Tibial nerve (tissue), 4 donors: Measurements from ENCODE around the gene C14orf93. TPM values are rescaled to one million over a fixed set of nuclear protein-coding genes. Genes with fewer than 3 reads are reported as not detected.
"Not testable (repeated sequence)": the region's sequence is repeated elsewhere in the genome, so short reads cannot be mapped to it uniquely, and the experiment has no call there.

ENCODE experiments used
- DNase-seq, 2 donors: peaks; one replicate each; pipeline ENCODE4 v3.0.0-alpha.2; 2019; ENCODE audit warnings: low spot score in 2 of 2
- H3K27ac ChIP-seq, 4 donors: fragments of 200-600 bp; sonication (generic) in 3 of 4; one replicate each; pipeline ENCODE4 v1.5.1; 2017 to 2019; ENCODE audit warnings: mild to moderate bottlenecking in 1 of 4
- H3K27me3 ChIP-seq, 2 donors: fragments of 200-600 bp; sonication (generic) in 1 of 2; one replicate each; pipeline versions ENCODE4 v1.5.1 to v1.6.0; 2017 to 2019
- H3K36me3 ChIP-seq, 3 donors: fragments of 200-600 bp; sonication (generic); one replicate each; pipeline ENCODE4 v1.5.1; 2018 to 2019
- H3K4me1 ChIP-seq, 4 donors: fragments of 200-600 bp; sonication (generic) in 3 of 4; one replicate each; pipeline ENCODE4 v1.5.1; 2017 to 2019
- H3K4me3 ChIP-seq, 4 donors: fragments of 200-600 bp; sonication (generic) in 3 of 4; one replicate each; pipeline ENCODE4 v1.5.1; 2017 to 2019; ENCODE audit warnings: mild to moderate bottlenecking in 1 of 4, moderate library complexity in 1 of 4
- H3K9me3 ChIP-seq, 4 donors: fragments of 200-600 bp; sonication (generic) in 3 of 4; one replicate each; pipeline ENCODE4 v1.5.1; 2017 to 2019
- CTCF ChIP-seq, 5 experiments: fragments of 200-600 bp in 3 of 5; fragments of 450-650 bp in 2 of 5; sonication (generic) in 3 of 5; IDR thresholded peaks; one replicate each; pipeline ENCODE4 v1.5.1; 2016 to 2019; ENCODE audit warnings: antibody characterized with exemption in 5 of 5, mild to moderate bottlenecking in 3 of 5, moderate library complexity in 2 of 5
- EP300 ChIP-seq, 2 donors: sonication (generic); formaldehyde crosslinking; IDR thresholded peaks; one replicate each; pipeline ENCODE4 v1.6.1; 2017; ENCODE audit warnings: antibody characterized with exemption in 2 of 2, mild to moderate bottlenecking in 1 of 2
- POLR2A ChIP-seq, 2 donors: fragments of 450-650 bp; IDR thresholded peaks; one replicate each; pipeline ENCODE4 v1.6.1; 2017; ENCODE audit warnings: antibody characterized with exemption in 2 of 2, mild to moderate bottlenecking in 2 of 2, moderate library complexity in 2 of 2
- WGBS, 2 donors: methylation state at CpG; one replicate each; pipeline ENCODE4 v1.1.5; 2018; 5-methylcytosine and 5-hydroxymethylcytosine counted together
- total RNA-seq, 4 donors: library from RNA; depleted of rRNA; stranded (reverse); fragments of >200 nt; gene quantifications; one replicate each; pipeline ENCODE4 v1.1.0, GENCODE V29; 2016

The C14orf93 gene
- total RNA-seq, 4 donors from 2014 or later: 8.4 to 18.6 (median 9.5) TPM

GRCh38 chr14:22962061-22962676, 47.8 kb downstream of the C14orf93 start:
- 79 to 85% methylated on average over 6 of the region's 6 CpGs for WGBS, 2 donors
- TF ChIP-seq EP300 (IDR thresholded peaks at IDR 0.05) (no peak), CTCF (IDR thresholded peaks at IDR 0.05) (no peak), POLR2A (IDR thresholded peaks at IDR 0.05) (no peak)
- DNase-seq: no peak
- H3K9me3 ChIP-seq: no peaks in the 10 kb centered on the region
- H3K27ac ChIP-seq: no peak overlapping the region
- H3K36me3 ChIP-seq: no peaks in the 10 kb centered on the region
- peaks cover 0 to 6% (median 3%) of the 10 kb centered on the region in 4 donors for H3K4me1 ChIP-seq
- no peaks in the 10 kb centered on the region for H3K27me3 ChIP-seq
- H3K4me3 ChIP-seq: no peak overlapping the region

GRCh38 chr14:22955702-22956569, 54.0 kb downstream of the C14orf93 start:
- TF ChIP-seq POLR2A (IDR thresholded peaks at IDR 0.05) (no peak), EP300 (IDR thresholded peaks at IDR 0.05) (no peak)
- no peak for DNase-seq
- H3K36me3 ChIP-seq: peaks cover 0 to 26% (median 4%) of the 10 kb centered on the region in 3 donors
- H3K27me3 ChIP-seq: no peaks in the 10 kb centered on the region
- H3K4me1 ChIP-seq: peaks cover 0 to 20% (median 6%) of the 10 kb centered on the region in 4 donors
- no peaks in the 10 kb centered on the region for H3K9me3 ChIP-seq
- H3K4me3 ChIP-seq: peak overlapping the region; percentile 55 to 81 (median 79)
- 15 to 16% methylated on average over 19 of the region's 19 CpGs for WGBS, 2 donors
- H3K27ac ChIP-seq: peak overlapping the region; percentile 54 to 99 (median 90)

- no peak overlapping the region for H3K27ac ChIP-seq
- H3K9me3 ChIP-seq: no peaks in the 10 kb centered on the region
- peaks cover 0 to 58% (median 4%) of the 10 kb centered on the region in 3 donors for H3K36me3 ChIP-seq
- no peak overlapping the region for H3K4me3 ChIP-seq
- DNase-seq: no peak
- 90 to 100% methylated on average over 1 of the region's 1 CpG for WGBS, 2 donors
- no peaks in the 10 kb centered on the region for H3K27me3 ChIP-seq
- no peak for TF ChIP-seq CTCF (IDR thresholded peaks at IDR 0.05)
- no peak for TF ChIP-seq POLR2A (IDR thresholded peaks at IDR 0.05)
- H3K4me1 ChIP-seq: peaks cover 0 to 17% (median 4%) of the 10 kb centered on the region in 4 donors
Measured at GRCh38 chr14:22952418-22952817, 57.5 kb downstream of the C14orf93 start.

- Histone ChIP-seq H3K36me3 (peaks cover 0 to 64% (median 4%) of the 10 kb centered on the region in 3 donors), H3K4me1 (peaks cover 0 to 15% (median 4%) of the 10 kb centered on the region in 4 donors)
- H3K9me3 ChIP-seq, H3K27ac ChIP-seq, H3K4me3 ChIP-seq, H3K27me3 ChIP-seq, DNase-seq: not testable (repeated sequence)
- 91% methylated on average over 8 of the region's 8 CpGs for WGBS, 2 donors
Measured at GRCh38 chr14:22951795-22952194, 58.1 kb downstream of the C14orf93 start.

GRCh38 chr14:22945642-22946041, 64.3 kb downstream of the C14orf93 start:
- no peak for DNase-seq
- TF ChIP-seq POLR2A (IDR thresholded peaks at IDR 0.05) (no peak), EP300 (IDR thresholded peaks at IDR 0.05) (no peak), CTCF (IDR thresholded peaks at IDR 0.05) (no peak)
- H3K27me3 ChIP-seq: no peaks in the 10 kb centered on the region

GRCh38 chr14:22939684-22940083, 70.3 kb downstream of the C14orf93 start:
- Histone ChIP-seq H3K4me1 (no peaks in the 10 kb centered on the region), H3K36me3 (peaks cover 0 to 58% (median 0%) of the 10 kb centered on the region in 3 donors), H3K27me3 (no peaks in the 10 kb centered on the region), H3K27ac (no peak overlapping the region), H3K9me3 (no peaks in the 10 kb centered on the region), H3K4me3 (no peak overlapping the region)
- no peak for TF ChIP-seq CTCF (IDR thresholded peaks at IDR 0.05)
- no peak for TF ChIP-seq EP300 (IDR thresholded peaks at IDR 0.05)
- TF ChIP-seq POLR2A (IDR thresholded peaks at IDR 0.05): no peak
- 80 to 90% methylated on average over 4 of the region's 4 CpGs for WGBS, 2 donors
- DNase-seq: no peak

More at GRCh38 chr14:22945642-22946041, 64.3 kb downstream of the C14orf93 start:
- no peaks in the 10 kb centered on the region for H3K9me3 ChIP-seq
- WGBS, 2 donors: 91 to 100% methylated on average over 3 of the region's 3 CpGs
- no peaks in the 10 kb centered on the region for H3K4me1 ChIP-seq
- H3K27ac ChIP-seq: no peak overlapping the region
- no peak overlapping the region for H3K4me3 ChIP-seq
- peaks cover 0 to 84% (median 0%) of the 10 kb centered on the region in 3 donors for H3K36me3 ChIP-seq
